ENCODE measurements around the gene UVRAG. TPM values are rescaled to one million over a fixed set of nuclear protein-coding genes. Genes with fewer than 3 reads are reported as not detected.

Gene UVRAG
- total RNA-seq (2016; rRNA removed; fragmentation: Illumina TruSeq; extraction: Trizol) (17.2 and 17.3 TPM in 2 replicates), polyA plus RNA-seq (2011; rRNA removed) (8.9 and 9.7 TPM in 2 replicates), polyA minus RNA-seq (2011; rRNA and poly(A)+ RNA removed; ENCODE audit: low replicate concordance) (10.9 and 19.7 TPM in 2 replicates), Bru-seq, nascent RNA (percentile 81 among the genes with signal in this experiment), BruChase-seq, experiment 1, labeled RNA remaining after a 6-hour chase (percentile 58 among the genes with signal in this experiment), BruChase-seq, experiment 2, labeled RNA remaining after a 2-hour chase (percentile 61 among the genes with signal in this experiment)
- 6.1 and 9.8 TPM in 2 replicates for total RNA-seq (2016; cell fraction: cytosol; rRNA removed; fragmentation: Illumina TruSeq; extraction: Trizol; ENCODE audit: low read depth)
- total RNA-seq (2016; cell fraction: insoluble cytoplasmic fraction; rRNA removed; fragmentation: Illumina TruSeq; extraction: Trizol) = 15.0 and 18.0 TPM in 2 replicates
- total RNA-seq (2016; cell fraction: membrane; rRNA removed; fragmentation: Illumina TruSeq; extraction: Trizol) = 11.6 and 11.7 TPM in 2 replicates
- 43.2 and 46.0 TPM in 2 replicates for total RNA-seq (2016; cell fraction: nucleus; rRNA removed; fragmentation: Illumina TruSeq; extraction: Trizol)
- polyA plus RNA-seq (2011; cell fraction: cytosol; rRNA removed) = 5.6 and 7.4 TPM in 2 replicates
- 8.4 TPM in 2 replicates for polyA plus RNA-seq (2011; cell fraction: nucleus; rRNA removed)
- 8.4 and 11.9 TPM in 2 replicates for polyA plus RNA-seq (2012)
- 1.5 and 1.6 TPM in 2 replicates for polyA plus RNA-seq (2016; cell fraction: cytosol; fragmentation: Illumina TruSeq; extraction: Trizol; ENCODE audit: low read depth)
- polyA plus RNA-seq (2016; cell fraction: insoluble cytoplasmic fraction; fragmentation: Illumina TruSeq; extraction: Trizol; ENCODE audit: low read depth) = 10.9 and 14.5 TPM in 2 replicates
- 5.0 and 5.5 TPM in 2 replicates for polyA plus RNA-seq (2016; cell fraction: membrane; fragmentation: Illumina TruSeq; extraction: Trizol; ENCODE audit: low read depth)
- polyA plus RNA-seq (2016; cell fraction: nucleus; fragmentation: Illumina TruSeq; extraction: Trizol; ENCODE audit: insufficient read depth, low read depth) = 20.6 and 22.8 TPM in 2 replicates
- polyA minus RNA-seq (2011; cell fraction: cytosol; rRNA and poly(A)+ RNA removed) = 5.9 and 6.2 TPM in 2 replicates
- polyA minus RNA-seq (2011; cell fraction: nucleus; rRNA and poly(A)+ RNA removed) = 77.1 and 79.4 TPM in 2 replicates
- long read RNA-seq, experiment 1, full-length matches to known transcripts = 2 of 13 reads
- long read RNA-seq, experiment 1, partial matches to known transcripts = 8 of 13 reads
- long read RNA-seq, experiment 1, other reads (novel, unspliced or antisense) = 3 of 13 reads
- long read RNA-seq, experiment 2, full-length matches to known transcripts = 9 of 30 reads
- long read RNA-seq, experiment 2, partial matches to known transcripts = 0 of 30 reads
- long read RNA-seq, experiment 2, other reads (novel, unspliced or antisense) = 21 of 30 reads

DNA sequence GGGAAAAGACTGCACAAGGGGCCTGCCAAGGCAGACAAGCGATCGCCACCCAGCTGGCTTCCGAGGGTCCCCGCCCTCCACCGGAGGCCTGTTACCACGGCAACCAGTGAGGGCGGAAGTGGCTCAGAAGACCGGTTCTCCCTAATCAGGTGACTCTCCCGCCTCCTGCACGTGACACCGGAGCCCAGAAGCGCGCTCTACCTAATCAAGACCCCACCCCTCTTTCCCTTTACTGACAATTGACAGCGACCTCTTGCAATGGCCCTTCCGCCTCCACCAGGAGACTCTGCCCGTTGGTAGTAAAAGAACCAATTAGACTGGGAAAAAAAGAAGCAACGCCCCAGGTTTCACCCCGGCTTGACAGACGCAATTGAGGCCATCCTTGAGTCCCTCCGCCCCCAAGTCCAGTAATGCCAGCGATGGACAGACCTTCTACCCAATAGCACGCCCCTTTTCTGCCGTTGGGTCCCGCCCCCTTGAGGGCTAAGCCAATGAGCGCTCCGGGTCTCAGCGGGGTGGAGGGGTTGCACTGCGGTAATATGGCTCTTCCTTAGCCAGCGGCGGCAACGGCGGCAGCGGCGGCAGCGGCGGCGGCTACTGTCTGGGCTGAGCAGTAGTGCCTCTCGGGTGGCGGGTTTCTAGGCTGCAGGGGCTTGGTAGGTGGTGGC lies at the start of gene UVRAG:
TSS of gene UVRAG (plus strand) at position 534 of the 668 bp plus-strand sequence. CDS start 198 bp downstream, outside the sequence.
- ChIA-PET POLR2A (interaction anchor here (0.8 to 3.7 kb wide), 11 partner anchors 8 to 75 kb away, joined by 3 to 23 read pairs (median 6); no protein-coding TSS in a partner anchor), CTCF (ENCODE audit: low intra/inter-chr PET ratio, low total read pairs) (no interaction called here)
- FAIRE-seq = peak; percentile 85
- intact Hi-C loops (cut with micrococcal nuclease; ENCODE audit: unreplicated experiment) = loop anchor here (10.0 kb wide), 1 partner anchor 970 kb away; the partner anchor contains the start of gene TSKU
- H3K9me3 ChIP-seq (ENCODE audit: low read length) = no peaks in the 10 kb centered on the region
- WGBS (ENCODE audit: low lambda C conversion rate) = 1% methylated on average over 11 of the region's 39 CpGs
- peak within 1 kb of the TSS; percentile 100 for H3K4me2 ChIP-seq (ENCODE audit: low read depth, low read length)
- peaks cover 36% of the 10 kb centered on the region for H3K79me2 ChIP-seq (ENCODE audit: insufficient read depth, low read length)
- H2AFZ ChIP-seq (ENCODE audit: low read length) = peak within 1 kb of the TSS; percentile 67
- H3K27ac ChIP-seq (ENCODE audit: extremely low read length, insufficient read depth, low read length) = peak within 1 kb of the TSS; percentile 83
- no TSS peak for BruUV-seq (replicated peaks)
- H3K9ac ChIP-seq (ENCODE audit: insufficient read depth, low read depth, low read length) = peak within 1 kb of the TSS; percentile 89
- no peaks in the 10 kb centered on the region; a peak in 1 of 5 replicates for H3K27me3 ChIP-seq (ENCODE audit: control insufficient read depth in 1 of 2, insufficient read depth in 2 of 2, low read length in 2 of 2)
- H3K4me3 ChIP-seq (replicated peaks in 1 of 3; ENCODE audit: insufficient read depth in 1 of 3, low read depth in 2 of 3, low read length in 3 of 3) = peak within 1 kb of the TSS; percentile 82 to 92 (median 91)
- peaks cover 77% of the 10 kb centered on the region for H3K4me1 ChIP-seq (ENCODE audit: insufficient read depth, low read length)
- H3K36me3 ChIP-seq (replicated peaks in 1 of 2; ENCODE audit: control insufficient read depth in 1 of 2, insufficient read depth in 2 of 2, low read length in 2 of 2) = no peaks in the 10 kb centered on the region
- in situ Hi-C loops (cut with HindIII; ENCODE audit: extremely low pct_ligation_motif_present, low pct_unique_long_range_greater_than_20kb) = loop anchor here (5.0 kb wide), 1 partner anchor 52 kb away; no protein-coding TSS in a partner anchor
- H4K20me1 ChIP-seq (ENCODE audit: insufficient read depth, low read length) = no peaks in the 10 kb centered on the region
- peak; percentile 90 for ATAC-seq
- peak; percentile 99 for DNase-seq (ENCODE audit: low spot score)
- peak; percentile 96 for TF ChIP-seq SAP130 (CRISPR knock-in tag; IDR thresholded peaks at IDR 0.05; ENCODE audit: low read depth)
- TF ChIP-seq NFYC (CRISPR knock-in tag; IDR thresholded peaks at IDR 0.05) = peak; percentile 97
- TF ChIP-seq, protein P1, sequence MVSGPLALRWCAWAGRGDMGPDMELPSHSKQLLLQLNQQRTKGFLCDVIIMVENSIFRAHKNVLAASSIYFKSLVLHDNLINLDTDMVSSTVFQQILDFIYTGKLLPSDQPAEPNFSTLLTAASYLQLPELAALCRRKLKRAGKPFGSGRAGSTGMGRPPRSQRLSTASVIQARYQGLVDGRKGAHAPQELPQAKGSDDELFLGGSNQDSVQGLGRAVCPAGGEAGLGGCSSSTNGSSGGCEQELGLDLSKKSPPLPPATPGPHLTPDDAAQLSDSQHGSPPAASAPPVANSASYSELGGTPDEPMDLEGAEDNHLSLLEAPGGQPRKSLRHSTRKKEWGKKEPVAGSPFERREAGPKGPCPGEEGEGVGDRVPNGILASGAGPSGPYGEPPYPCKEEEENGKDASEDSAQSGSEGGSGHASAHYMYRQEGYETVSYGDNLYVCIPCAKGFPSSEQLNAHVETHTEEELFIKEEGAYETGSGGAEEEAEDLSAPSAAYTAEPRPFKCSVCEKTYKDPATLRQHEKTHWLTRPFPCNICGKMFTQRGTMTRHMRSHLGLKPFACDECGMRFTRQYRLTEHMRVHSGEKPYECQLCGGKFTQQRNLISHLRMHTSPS (CRISPR knock-in tag; IDR thresholded peaks at IDR 0.05; ENCODE audit: low read depth) = no peak
- no peak for TF ChIP-seq DNMT1 (CRISPR knock-in tag; IDR thresholded peaks at IDR 0.05)
- no peak for TF ChIP-seq ZFY (CRISPR knock-in tag; IDR thresholded peaks at IDR 0.05)
- TF ChIP-seq, protein P2, sequence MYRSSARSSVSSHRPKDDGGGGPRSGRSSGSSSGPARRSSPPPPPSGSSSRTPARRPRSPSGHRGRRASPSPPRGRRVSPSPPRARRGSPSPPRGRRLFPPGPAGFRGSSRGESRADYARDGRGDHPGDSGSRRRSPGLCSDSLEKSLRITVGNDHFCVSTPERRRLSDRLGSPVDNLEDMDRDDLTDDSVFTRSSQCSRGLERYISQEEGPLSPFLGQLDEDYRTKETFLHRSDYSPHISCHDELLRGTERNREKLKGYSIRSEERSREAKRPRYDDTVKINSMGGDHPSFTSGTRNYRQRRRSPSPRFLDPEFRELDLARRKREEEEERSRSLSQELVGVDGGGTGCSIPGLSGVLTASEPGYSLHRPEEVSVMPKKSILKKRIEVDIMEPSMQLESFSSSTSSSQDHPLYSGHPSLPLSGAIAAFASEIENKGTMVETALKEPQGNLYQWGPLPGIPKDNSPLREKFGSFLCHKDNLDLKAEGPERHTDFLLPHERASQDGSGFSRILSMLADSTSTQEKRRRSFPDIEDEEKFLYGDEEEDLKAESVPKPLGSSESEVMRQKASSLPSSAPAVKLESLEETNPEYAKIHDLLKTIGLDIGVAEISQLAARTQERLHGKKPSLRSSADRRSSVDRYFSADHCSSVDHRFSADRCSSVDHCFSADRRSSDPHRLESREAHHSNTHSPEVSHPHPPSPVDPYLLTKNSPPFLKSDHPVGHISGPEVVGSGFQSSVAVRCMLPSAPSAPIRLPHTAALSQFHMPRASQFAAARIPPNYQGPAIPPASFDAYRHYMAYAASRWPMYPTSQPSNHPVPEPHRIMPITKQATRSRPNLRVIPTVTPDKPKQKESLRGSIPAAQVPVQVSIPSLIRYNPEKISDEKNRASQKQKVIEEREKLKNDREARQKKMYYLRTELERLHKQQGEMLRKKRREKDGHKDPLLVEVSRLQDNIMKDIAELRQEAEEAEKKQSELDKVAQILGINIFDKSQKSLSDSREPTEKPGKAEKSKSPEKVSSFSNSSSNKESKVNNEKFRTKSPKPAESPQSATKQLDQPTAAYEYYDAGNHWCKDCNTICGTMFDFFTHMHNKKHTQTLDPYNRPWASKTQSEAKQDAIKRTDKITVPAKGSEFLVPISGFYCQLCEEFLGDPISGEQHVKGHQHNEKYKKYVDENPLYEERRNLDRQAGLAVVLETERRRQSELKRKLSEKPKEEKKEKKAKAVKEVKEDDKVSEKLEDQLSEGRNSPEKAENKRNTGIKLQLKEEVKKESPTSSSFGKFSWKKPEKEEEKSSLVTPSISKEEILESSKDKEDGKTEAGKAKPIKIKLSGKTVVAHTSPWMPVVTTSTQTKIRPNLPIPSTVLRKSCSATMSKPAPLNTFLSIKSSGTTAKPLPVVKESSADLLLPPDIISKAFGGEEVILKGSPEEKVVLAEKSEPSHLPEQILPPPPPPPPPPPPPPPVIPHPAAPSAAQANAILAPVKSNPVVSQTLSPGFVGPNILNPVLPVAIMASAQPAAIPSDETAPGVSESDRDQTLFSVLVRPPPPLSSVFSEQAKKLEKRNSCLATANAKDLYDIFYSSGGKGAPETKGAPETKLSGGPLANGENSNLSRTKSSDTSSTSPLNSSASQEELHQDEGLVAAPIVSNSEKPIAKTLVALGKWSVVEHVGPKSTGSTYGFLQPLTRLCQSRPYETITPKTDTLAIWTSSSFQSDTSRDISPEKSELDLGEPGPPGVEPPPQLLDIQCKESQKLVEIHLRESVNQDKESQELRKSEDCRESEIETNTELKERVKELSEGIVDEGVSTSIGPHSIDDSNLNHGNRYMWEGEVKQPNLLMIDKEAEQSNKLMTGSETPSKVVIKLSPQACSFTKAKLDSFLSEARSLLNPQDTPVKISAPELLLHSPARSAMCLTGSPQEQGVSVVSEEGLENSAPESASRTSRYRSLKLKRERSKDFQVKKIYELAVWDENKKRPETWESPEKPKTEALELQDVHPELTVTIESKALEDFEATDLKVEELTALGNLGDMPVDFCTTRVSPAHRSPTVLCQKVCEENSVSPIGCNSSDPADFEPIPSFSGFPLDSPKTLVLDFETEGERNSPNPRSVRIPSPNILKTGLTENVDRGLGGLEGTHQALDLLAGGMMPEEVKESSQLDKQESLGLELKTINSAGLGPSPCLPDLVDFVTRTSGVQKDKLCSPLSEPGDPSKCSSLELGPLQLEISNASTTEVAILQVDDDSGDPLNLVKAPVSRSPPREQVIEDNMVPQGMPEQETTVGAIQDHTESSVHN (CRISPR knock-in tag; IDR thresholded peaks at IDR 0.05) = no peak
- TF ChIP-seq ATRX (CRISPR knock-in tag; IDR thresholded peaks at IDR 0.05; ENCODE audit: borderline replicate concordance) = no peak

All from HepG2 (cell line).